Measurements from ENCODE around the gene SLC4A1AP.

SLC4A1AP gene

DNA sequence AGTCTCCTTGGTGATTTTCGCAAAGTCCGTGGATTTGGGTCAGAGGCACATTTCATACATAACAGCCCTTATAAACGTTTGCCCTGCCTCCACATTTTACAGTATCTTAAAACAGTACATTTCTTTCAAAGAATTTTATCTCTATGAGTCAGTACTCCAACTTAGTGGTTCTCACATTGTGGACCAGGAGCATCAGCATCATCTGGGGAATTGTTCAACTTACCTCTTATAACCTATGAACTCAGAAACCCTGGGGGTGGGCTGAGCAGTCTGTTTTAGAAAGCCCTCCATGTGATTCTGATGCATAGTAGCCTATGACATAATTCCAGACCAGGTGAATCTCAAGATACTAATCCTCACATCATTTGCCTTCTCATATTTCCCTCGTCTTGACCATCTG is 12.6 kb upstream of the SLC4A1AP start:
- no peak for DNase-seq (ENCODE audit: low read depth in 1 of 2, low spot score in 1 of 2)
- Histone ChIP-seq H3K27ac (replicated peaks) (no peak overlapping the region), H3K4me3 (replicated peaks; ENCODE audit: insufficient read depth, low read length) (no peak overlapping the region), H3K27me3 (ENCODE audit: insufficient read depth, poor library complexity, severe bottlenecking) (no peaks in the 10 kb centered on the region)
- TF ChIP-seq GABPA (IDR thresholded peaks at IDR 0.05; ENCODE audit: low read depth) (no peak), SPI1 (IDR thresholded peaks at IDR 0.05; ENCODE audit: borderline replicate concordance, low read depth) (no peak), POLR2AphosphoS5 (IDR thresholded peaks at IDR 0.05; ENCODE audit: low read depth) (no peak)
- TF ChIP-seq, protein P1, sequence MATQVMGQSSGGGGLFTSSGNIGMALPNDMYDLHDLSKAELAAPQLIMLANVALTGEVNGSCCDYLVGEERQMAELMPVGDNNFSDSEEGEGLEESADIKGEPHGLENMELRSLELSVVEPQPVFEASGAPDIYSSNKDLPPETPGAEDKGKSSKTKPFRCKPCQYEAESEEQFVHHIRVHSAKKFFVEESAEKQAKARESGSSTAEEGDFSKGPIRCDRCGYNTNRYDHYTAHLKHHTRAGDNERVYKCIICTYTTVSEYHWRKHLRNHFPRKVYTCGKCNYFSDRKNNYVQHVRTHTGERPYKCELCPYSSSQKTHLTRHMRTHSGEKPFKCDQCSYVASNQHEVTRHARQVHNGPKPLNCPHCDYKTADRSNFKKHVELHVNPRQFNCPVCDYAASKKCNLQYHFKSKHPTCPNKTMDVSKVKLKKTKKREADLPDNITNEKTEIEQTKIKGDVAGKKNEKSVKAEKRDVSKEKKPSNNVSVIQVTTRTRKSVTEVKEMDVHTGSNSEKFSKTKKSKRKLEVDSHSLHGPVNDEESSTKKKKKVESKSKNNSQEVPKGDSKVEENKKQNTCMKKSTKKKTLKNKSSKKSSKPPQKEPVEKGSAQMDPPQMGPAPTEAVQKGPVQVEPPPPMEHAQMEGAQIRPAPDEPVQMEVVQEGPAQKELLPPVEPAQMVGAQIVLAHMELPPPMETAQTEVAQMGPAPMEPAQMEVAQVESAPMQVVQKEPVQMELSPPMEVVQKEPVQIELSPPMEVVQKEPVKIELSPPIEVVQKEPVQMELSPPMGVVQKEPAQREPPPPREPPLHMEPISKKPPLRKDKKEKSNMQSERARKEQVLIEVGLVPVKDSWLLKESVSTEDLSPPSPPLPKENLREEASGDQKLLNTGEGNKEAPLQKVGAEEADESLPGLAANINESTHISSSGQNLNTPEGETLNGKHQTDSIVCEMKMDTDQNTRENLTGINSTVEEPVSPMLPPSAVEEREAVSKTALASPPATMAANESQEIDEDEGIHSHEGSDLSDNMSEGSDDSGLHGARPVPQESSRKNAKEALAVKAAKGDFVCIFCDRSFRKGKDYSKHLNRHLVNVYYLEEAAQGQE (IDR thresholded peaks at IDR 0.05; ENCODE audit: insufficient replicate concordance, low read depth), result no peak
- TF ChIP-seq, protein P2, sequence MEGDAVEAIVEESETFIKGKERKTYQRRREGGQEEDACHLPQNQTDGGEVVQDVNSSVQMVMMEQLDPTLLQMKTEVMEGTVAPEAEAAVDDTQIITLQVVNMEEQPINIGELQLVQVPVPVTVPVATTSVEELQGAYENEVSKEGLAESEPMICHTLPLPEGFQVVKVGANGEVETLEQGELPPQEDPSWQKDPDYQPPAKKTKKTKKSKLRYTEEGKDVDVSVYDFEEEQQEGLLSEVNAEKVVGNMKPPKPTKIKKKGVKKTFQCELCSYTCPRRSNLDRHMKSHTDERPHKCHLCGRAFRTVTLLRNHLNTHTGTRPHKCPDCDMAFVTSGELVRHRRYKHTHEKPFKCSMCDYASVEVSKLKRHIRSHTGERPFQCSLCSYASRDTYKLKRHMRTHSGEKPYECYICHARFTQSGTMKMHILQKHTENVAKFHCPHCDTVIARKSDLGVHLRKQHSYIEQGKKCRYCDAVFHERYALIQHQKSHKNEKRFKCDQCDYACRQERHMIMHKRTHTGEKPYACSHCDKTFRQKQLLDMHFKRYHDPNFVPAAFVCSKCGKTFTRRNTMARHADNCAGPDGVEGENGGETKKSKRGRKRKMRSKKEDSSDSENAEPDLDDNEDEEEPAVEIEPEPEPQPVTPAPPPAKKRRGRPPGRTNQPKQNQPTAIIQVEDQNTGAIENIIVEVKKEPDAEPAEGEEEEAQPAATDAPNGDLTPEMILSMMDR (IDR thresholded peaks at IDR 0.05; ENCODE audit: insufficient read depth, low read length), result no peak

DNA sequence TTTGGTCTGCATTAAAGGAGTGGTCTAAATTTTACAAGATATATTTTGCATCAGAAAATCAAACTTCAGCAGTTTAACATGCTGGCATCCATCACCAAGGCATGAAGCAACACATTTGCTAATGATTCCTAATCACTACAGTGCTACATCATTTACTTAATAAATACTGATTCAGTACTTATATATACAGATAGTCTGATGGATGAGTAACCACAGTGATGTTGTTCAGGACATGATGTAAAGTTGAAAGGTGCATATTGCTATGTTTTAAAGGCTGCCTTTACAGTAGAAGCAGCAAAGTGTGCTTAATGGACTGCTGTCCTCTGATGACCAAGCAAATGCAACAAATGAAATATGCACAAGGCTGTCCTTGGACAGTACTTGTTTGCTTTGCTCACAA is 11.3 kb upstream of the SLC4A1AP start:
- TF ChIP-seq, protein P2 (IDR thresholded peaks at IDR 0.05; ENCODE audit: insufficient read depth, low read length), result no peak
- TF ChIP-seq, protein P1 (IDR thresholded peaks at IDR 0.05; ENCODE audit: insufficient replicate concordance, low read depth), result no peak
- no peak for TF ChIP-seq GABPA (IDR thresholded peaks at IDR 0.05; ENCODE audit: low read depth)
- no peak for TF ChIP-seq POLR2AphosphoS5 (IDR thresholded peaks at IDR 0.05; ENCODE audit: low read depth)
- TF ChIP-seq SPI1 (IDR thresholded peaks at IDR 0.05; ENCODE audit: borderline replicate concordance, low read depth), result no peak
- Histone ChIP-seq H3K27ac (replicated peaks) (no peak overlapping the region), H3K27me3 (ENCODE audit: insufficient read depth, poor library complexity, severe bottlenecking) (no peaks in the 10 kb centered on the region), H3K4me3 (replicated peaks; ENCODE audit: insufficient read depth, low read length) (no peak overlapping the region)
- no peak for DNase-seq (ENCODE audit: low read depth in 1 of 2, low spot score in 1 of 2)

DNA sequence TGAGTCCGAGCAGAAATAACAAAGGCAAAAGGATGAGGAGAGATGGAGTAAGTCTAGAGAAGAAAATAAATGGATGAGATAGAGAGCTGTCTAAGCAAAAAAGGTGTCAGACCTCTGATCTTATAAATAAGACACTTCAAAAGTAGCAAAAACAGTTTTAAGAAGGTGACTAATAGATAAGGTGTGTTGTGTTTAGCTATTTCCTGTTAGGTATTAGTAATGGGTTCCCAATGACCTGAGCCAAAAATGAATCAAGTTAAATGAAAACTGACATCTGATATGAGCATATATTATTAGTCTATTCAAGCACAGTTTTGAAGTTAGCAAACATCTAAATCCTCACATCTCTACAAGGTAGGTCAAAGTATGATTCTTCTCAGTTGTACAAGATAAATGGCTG is 10.9 kb upstream of the SLC4A1AP start:
- no peaks in the 10 kb centered on the region for H3K27me3 ChIP-seq (ENCODE audit: insufficient read depth, poor library complexity, severe bottlenecking)
- TF ChIP-seq, protein P2 (IDR thresholded peaks at IDR 0.05; ENCODE audit: insufficient read depth, low read length), result no peak
- TF ChIP-seq GABPA (IDR thresholded peaks at IDR 0.05; ENCODE audit: low read depth), result no peak
- no peak for TF ChIP-seq POLR2AphosphoS5 (IDR thresholded peaks at IDR 0.05; ENCODE audit: low read depth)
- TF ChIP-seq, protein P1 (IDR thresholded peaks at IDR 0.05; ENCODE audit: insufficient replicate concordance, low read depth), result no peak
- no peak for TF ChIP-seq SPI1 (IDR thresholded peaks at IDR 0.05; ENCODE audit: borderline replicate concordance, low read depth)
- no peak overlapping the region for H3K4me3 ChIP-seq (replicated peaks; ENCODE audit: insufficient read depth, low read length)
- DNase-seq (ENCODE audit: low read depth in 1 of 2, low spot score in 1 of 2), result no peak
- H3K27ac ChIP-seq (replicated peaks), result no peak overlapping the region
